SU-DHL-6 (cell line): ENCODE measurements around the gene PASK.

Source experiments
- H2AFZ ChIP-seq: fragments of 200-600 bp; sonication (generic); 2 replicates; pipeline ENCODE4 v1.6.1; 2014; ENCODE audit warnings: low read depth, mild to moderate bottlenecking, moderate library complexity, mixed read lengths, antibody characterized with exemption, low read length; ENCODE audit not compliant: severe bottlenecking
- H3F3A ChIP-seq: fragments of 200-600 bp; shearing (Covaris generic); 2 replicates; pipeline ENCODE4 v1.6.0; 2016; ENCODE audit warnings: antibody characterized with exemption, mild to moderate bottlenecking; ENCODE audit not compliant: insufficient read depth
- H3K27ac ChIP-seq: fragments of 200-600 bp; sonication (generic); 2 replicates; pipeline ENCODE4 v1.5.1; 2016; ENCODE audit warnings: low read depth, mild to moderate bottlenecking, low read length, moderate library complexity, mixed read lengths
- H3K27me3 ChIP-seq: fragments of 200-600 bp; sonication (generic), shearing (Covaris generic); 2 replicates; pipeline ENCODE4 v1.6.0; 2014; ENCODE audit warnings: mild to moderate bottlenecking, low read length
- H3K36me3 ChIP-seq: fragments of 200-600 bp; sonication (generic); 2 replicates; pipeline ENCODE4 v1.6.1; 2014; ENCODE audit warnings: mild to moderate bottlenecking, low read length, mixed read lengths
- H3K4me2 ChIP-seq: fragments of 300-600, 200-600 bp; shearing (Covaris generic), sonication (generic); 2 replicates; pipeline ENCODE4 v1.6.0; 2014; ENCODE audit warnings: low read length, low read depth, mild to moderate bottlenecking; ENCODE audit not compliant: poor library complexity, severe bottlenecking
- H3K4me3 ChIP-seq: fragments of 200-600 bp; sonication (generic); 2 replicates; pipeline ENCODE4 v1.5.1; 2014; ENCODE audit warnings: antibody characterized with exemption, low read length, mild to moderate bottlenecking, mixed read lengths; ENCODE audit not compliant: insufficient read depth, poor library complexity, severe bottlenecking
- H3K79me2 ChIP-seq: fragments of 200-600 bp; sonication (generic); 2 replicates; pipeline ENCODE4 v1.6.1; 2014; ENCODE audit warnings: mild to moderate bottlenecking, low read length, moderate library complexity; ENCODE audit not compliant: insufficient read depth
- H3K9ac ChIP-seq: fragments of 200-600 bp; sonication (generic); 2 replicates; pipeline ENCODE4 v1.7.0; 2014; ENCODE audit warnings: mild to moderate bottlenecking, low read length
- H3K9me2 ChIP-seq: fragments of 200-600 bp; sonication (generic); replicated peaks from 2 replicates; pipeline ENCODE4 v1.6.1; 2014; ENCODE audit warnings: low read length; ENCODE audit not compliant: insufficient read depth
- H3K9me3 ChIP-seq: fragments of 200-600 bp; sonication (generic); 2 replicates; pipeline ENCODE4 v1.6.1; 2014; ENCODE audit warnings: low read length, mixed read lengths; ENCODE audit not compliant: insufficient read depth
- H4K20me1 ChIP-seq: fragments of 200-600 bp; sonication (generic); 2 replicates; pipeline ENCODE4 v1.6.1; 2014; ENCODE audit warnings: low read depth, mild to moderate bottlenecking, antibody characterized with exemption, low read length, moderate library complexity, mixed read lengths
- EZH2phosphoT487 ChIP-seq: fragments of 200-600 bp; sonication (generic), shearing (Covaris generic); conservative IDR thresholded peaks from 2 replicates; pipeline ENCODE4 v1.6.1; 2018; ENCODE audit warnings: mild to moderate bottlenecking, antibody characterized with exemption, low read length, moderate library complexity, mixed read lengths
- TF ChIP-seq, protein P1 (sequence below): fragments of 200-600 bp; sonication (generic); IDR thresholded peaks from one replicate; pipeline ENCODE4 v1.5.1; 2017; ENCODE audit warnings: antibody characterized with exemption, mild to moderate bottlenecking, low read length, moderate library complexity; ENCODE audit not compliant: insufficient read depth, poor library complexity, severe bottlenecking

PASK gene

DNA sequence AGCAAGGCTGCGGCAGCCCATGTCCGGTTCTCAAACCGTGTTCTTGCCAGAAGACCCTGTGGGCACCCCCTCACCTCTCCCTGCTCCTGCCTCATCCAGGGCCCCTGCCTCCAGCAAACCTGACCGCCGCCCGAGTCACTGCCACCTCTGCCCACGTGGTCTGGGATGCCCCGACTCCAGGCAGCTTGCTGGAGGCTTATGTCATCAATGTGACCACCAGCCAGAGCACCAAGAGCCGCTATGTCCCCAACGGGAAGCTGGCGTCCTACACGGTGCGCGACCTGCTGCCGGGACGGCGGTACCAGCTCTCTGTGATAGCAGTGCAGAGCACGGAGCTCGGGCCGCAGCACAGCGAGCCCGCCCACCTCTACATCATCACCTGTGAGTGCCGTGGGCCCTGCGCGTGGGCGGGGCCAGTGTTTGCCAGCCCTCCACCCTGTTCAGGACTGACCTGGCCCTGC is 79.4 kb downstream of the PASK start:
- Histone ChIP-seq H3K9me2 (no peaks in the 10 kb centered on the region), H3K9me3 (no peaks in the 10 kb centered on the region), H3K4me2 (no peak overlapping the region), H2AFZ (no peak overlapping the region), H3K4me3 (no peak overlapping the region), H3K27ac (no peak overlapping the region), H3K9ac (no peak overlapping the region), H3K79me2 (no peaks in the 10 kb centered on the region), H3K36me3 (no peaks in the 10 kb centered on the region), H3K27me3 (no peaks in the 10 kb centered on the region), H3F3A (no peaks in the 10 kb centered on the region), H4K20me1 (no peaks in the 10 kb centered on the region)
- TF ChIP-seq, protein P1, sequence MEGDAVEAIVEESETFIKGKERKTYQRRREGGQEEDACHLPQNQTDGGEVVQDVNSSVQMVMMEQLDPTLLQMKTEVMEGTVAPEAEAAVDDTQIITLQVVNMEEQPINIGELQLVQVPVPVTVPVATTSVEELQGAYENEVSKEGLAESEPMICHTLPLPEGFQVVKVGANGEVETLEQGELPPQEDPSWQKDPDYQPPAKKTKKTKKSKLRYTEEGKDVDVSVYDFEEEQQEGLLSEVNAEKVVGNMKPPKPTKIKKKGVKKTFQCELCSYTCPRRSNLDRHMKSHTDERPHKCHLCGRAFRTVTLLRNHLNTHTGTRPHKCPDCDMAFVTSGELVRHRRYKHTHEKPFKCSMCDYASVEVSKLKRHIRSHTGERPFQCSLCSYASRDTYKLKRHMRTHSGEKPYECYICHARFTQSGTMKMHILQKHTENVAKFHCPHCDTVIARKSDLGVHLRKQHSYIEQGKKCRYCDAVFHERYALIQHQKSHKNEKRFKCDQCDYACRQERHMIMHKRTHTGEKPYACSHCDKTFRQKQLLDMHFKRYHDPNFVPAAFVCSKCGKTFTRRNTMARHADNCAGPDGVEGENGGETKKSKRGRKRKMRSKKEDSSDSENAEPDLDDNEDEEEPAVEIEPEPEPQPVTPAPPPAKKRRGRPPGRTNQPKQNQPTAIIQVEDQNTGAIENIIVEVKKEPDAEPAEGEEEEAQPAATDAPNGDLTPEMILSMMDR, result no peak
- no peak for TF ChIP-seq EZH2phosphoT487

DNA sequence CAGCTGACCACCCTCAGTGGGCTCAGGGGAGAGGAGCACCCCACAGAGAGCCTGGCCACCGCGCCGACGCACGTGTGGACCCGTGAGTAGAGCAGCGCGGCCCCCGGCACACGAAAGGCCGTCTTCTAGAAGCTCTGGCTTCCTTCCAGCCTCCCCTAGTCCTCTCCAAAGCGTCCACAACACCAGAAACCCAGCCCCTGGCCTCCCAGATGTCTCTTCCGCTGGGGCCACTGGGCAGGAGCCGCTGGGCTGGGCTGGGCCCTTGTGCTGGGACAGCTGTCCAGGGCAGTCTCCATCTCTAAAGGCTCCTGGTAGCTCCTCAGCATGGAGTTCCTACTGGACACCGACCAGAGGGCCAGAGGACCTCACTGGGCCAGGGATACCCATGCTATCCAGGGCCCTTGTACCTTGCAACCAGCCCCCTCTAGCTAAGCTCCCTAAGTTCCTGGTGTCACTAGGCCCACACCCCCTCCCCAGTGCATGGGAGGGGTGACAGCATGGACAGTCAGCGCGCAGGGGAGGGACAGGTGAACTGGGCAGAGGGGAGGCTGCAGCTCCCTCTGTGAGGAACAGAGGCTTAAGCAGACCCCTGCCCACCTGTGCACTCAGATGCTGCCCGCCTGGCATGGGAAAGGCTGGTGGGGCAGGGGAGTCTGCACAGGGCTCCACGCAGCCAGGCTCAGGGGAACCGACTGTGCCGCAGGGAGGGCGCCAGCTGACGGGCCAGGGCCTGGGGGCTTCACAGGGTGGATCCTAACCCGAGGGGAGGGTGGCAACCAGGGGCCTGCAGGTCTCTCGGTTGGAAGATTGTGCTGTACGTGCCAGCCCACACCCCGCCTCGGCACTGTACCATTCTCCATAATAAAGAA is 80.1 kb downstream of the PASK start:
- no peak for TF ChIP-seq EZH2phosphoT487
- TF ChIP-seq, protein P1, result no peak
- Histone ChIP-seq H3K27ac (no peak overlapping the region), H3K79me2 (no peaks in the 10 kb centered on the region)

DNA sequence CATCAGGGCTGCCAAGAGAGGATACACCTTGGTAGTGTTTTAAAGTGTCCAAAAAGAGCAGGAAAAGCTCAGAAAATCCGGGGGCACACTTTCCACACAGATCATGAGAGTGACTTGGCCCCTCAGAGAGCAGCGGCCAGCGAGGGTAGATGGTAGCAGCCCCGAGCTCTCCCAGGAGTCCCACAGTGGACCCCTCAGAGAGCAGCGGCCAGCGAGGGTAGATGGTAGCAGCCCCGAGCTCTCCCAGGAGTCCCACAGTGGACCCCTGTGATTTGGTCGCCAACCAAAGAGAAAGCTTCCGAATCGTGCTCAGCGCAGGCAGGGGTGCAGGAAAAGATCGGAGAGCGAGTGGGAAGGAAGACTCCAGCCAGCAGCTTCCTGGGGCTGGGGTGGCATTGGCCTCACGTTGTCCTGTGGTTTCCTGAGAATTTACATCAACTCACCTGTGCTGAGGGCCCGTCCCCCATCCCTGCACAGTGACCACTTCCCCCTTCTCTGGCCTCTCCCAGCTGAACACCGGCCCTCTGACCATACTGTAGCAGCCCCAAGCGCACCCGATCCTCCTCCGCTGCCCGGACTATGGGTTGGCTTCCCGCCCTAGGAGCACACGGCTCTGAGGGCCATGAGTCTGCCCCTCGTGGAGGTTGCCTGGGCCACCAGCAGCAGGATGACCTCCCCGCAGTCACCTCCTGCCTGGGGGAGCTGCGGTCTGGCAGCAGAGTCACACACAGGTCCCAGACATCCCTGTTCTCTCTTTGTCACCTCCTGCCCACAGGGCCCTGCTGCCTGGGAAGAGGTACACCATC is 80.9 kb downstream of the PASK start:
- Histone ChIP-seq H3F3A (no peaks in the 10 kb centered on the region), H4K20me1 (no peaks in the 10 kb centered on the region), H3K9ac (no peak overlapping the region), H3K27me3 (no peaks in the 10 kb centered on the region), H3K4me2 (no peak overlapping the region), H3K79me2 (no peaks in the 10 kb centered on the region), H3K9me2 (no peaks in the 10 kb centered on the region), H3K27ac (no peak overlapping the region), H3K4me3 (no peak overlapping the region), H2AFZ (no peak overlapping the region), H3K9me3 (no peaks in the 10 kb centered on the region), H3K36me3 (no peaks in the 10 kb centered on the region)
- TF ChIP-seq, protein P1, result no peak
- no peak for TF ChIP-seq EZH2phosphoT487

More for the DNA sequence above, 80.1 kb downstream of the PASK start:
- no peak overlapping the region for H2AFZ ChIP-seq
- H3K27me3 ChIP-seq, result no peaks in the 10 kb centered on the region
- H3F3A ChIP-seq, result no peaks in the 10 kb centered on the region
- H3K4me3 ChIP-seq, result no peak overlapping the region
- H3K4me2 ChIP-seq, result no peak overlapping the region
- no peaks in the 10 kb centered on the region for H3K36me3 ChIP-seq
- H3K9me3 ChIP-seq, result no peaks in the 10 kb centered on the region
- no peaks in the 10 kb centered on the region for H4K20me1 ChIP-seq
- no peak overlapping the region for H3K9ac ChIP-seq
- H3K9me2 ChIP-seq, result no peaks in the 10 kb centered on the region
